Measurements from ENCODE around the gene BCL2. TPM values are rescaled to one million over a fixed set of nuclear protein-coding genes. Genes with fewer than 3 reads are reported as not detected.
A peak's percentile ranks its signal among the peaks of the same experiment; 100 is the strongest.

Gene BCL2
- total and polyA plus RNA-seq, 7 donors, result 2.8 to 25.7 (median 11.3) TPM

GRCh38 chr18:63148449-63149301, 170.9 kb downstream of the BCL2 start:
- H3K27ac ChIP-seq, result peak overlapping the region; percentile 17 to 57 (median 48)
- H3K36me3 ChIP-seq, result no peaks in the 10 kb centered on the region
- no peak overlapping the region for H3K4me3 ChIP-seq
- DNase-seq, result peak; percentile 79
- TF ChIP-seq POLR2AphosphoS5 (IDR thresholded peaks at IDR 0.05) (peak in 1 of 4 donors; percentile 12), CTCF (IDR thresholded peaks at IDR 0.05) (no peak)
- WGBS, 2 donors, result 70 to 85% methylated on average over 14 of the region's 14 CpGs
- intact Hi-C loops (cut with DNase I), result loop anchor here (5.0 kb wide), 2 partner anchors 39 to 89 kb away; no protein-coding TSS in a partner anchor
- no peaks in the 10 kb centered on the region for H3K9me3 ChIP-seq
- no peaks in the 10 kb centered on the region for H3K27me3 ChIP-seq
- H3K4me1 ChIP-seq, result peaks cover 0 to 26% (median 17%) of the 10 kb centered on the region in 4 donors

- peaks cover 0 to 33% (median 22%) of the 10 kb centered on the region in 4 donors for H3K4me1 ChIP-seq
- DNase-seq, result no peak
- no peak for TF ChIP-seq EP300 (IDR thresholded peaks at IDR 0.05)
- no peak for TF ChIP-seq POLR2AphosphoS5 (IDR thresholded peaks at IDR 0.05)
- TF ChIP-seq CTCF (IDR thresholded peaks at IDR 0.05), result no peak
- TF ChIP-seq POLR2A (IDR thresholded peaks at IDR 0.05), result no peak
- intact Hi-C loops (cut with DNase I), result loop anchor here (5.0 kb wide), 2 partner anchors 39 to 89 kb away; no protein-coding TSS in a partner anchor
- H3K27ac ChIP-seq, result peak overlapping the region in 2 of 4 donors; percentile 44 to 53
- H3K9me3 ChIP-seq, result no peaks in the 10 kb centered on the region
- no peaks in the 10 kb centered on the region for H3K27me3 ChIP-seq
- no peaks in the 10 kb centered on the region for H3K36me3 ChIP-seq
- no peak overlapping the region for H3K4me3 ChIP-seq
- WGBS, 2 donors, result 93 to 96% methylated on average over 6 of the region's 6 CpGs
These were observed 171.6 kb downstream of the BCL2 start for GRCh38 chr18:63147973-63148372.

GRCh38 chr18:63146828-63147409, 172.7 kb downstream of the BCL2 start:
- TF ChIP-seq CTCF (IDR thresholded peaks at IDR 0.05), result no peak
- TF ChIP-seq EP300 (IDR thresholded peaks at IDR 0.05), result no peak
- no peak for TF ChIP-seq POLR2A (IDR thresholded peaks at IDR 0.05)
- TF ChIP-seq POLR2AphosphoS5 (IDR thresholded peaks at IDR 0.05), result no peak

GRCh38 chr18:63145851-63146555, 173.6 kb downstream of the BCL2 start:
- no peaks in the 10 kb centered on the region for H3K9me3 ChIP-seq
- H3K36me3 ChIP-seq, result no peaks in the 10 kb centered on the region
- peak overlapping the region in 3 of 4 donors; percentile 11 to 47 (median 45) for H3K27ac ChIP-seq
- no peak for DNase-seq
- WGBS, 2 donors, result 83 to 93% methylated on average over 18 of the region's 18 CpGs
- no peak overlapping the region for H3K4me3 ChIP-seq
- no peaks in the 10 kb centered on the region for H3K27me3 ChIP-seq
- intact Hi-C loops (cut with DNase I), result loop anchor here (5.0 kb wide), 2 partner anchors 41 to 91 kb away; no protein-coding TSS in a partner anchor
- H3K4me1 ChIP-seq, result peaks cover 0 to 49% (median 39%) of the 10 kb centered on the region in 4 donors
- no peak for TF ChIP-seq POLR2AphosphoS5 (IDR thresholded peaks at IDR 0.05)
- TF ChIP-seq CTCF (IDR thresholded peaks at IDR 0.05), result no peak
- no peak for TF ChIP-seq EP300 (IDR thresholded peaks at IDR 0.05)
- TF ChIP-seq POLR2A (IDR thresholded peaks at IDR 0.05), result no peak

More at GRCh38 chr18:63146828-63147409, 172.7 kb downstream of the BCL2 start:
- no peaks in the 10 kb centered on the region for H3K27me3 ChIP-seq
- H3K9me3 ChIP-seq, result no peaks in the 10 kb centered on the region
- H3K4me1 ChIP-seq, result peaks cover 0 to 44% (median 33%) of the 10 kb centered on the region in 4 donors
- H3K36me3 ChIP-seq, result no peaks in the 10 kb centered on the region
- intact Hi-C loops (cut with DNase I), result loop anchor here (5.0 kb wide), 2 partner anchors 40 to 90 kb away; no protein-coding TSS in a partner anchor
- no peak for DNase-seq
- WGBS, 2 donors, result 92 to 95% methylated on average over 7 of the region's 7 CpGs
- H3K27ac ChIP-seq, result peak overlapping the region in 1 of 4 donors; percentile 47
- H3K4me3 ChIP-seq, result no peak overlapping the region

Measured in sigmoid colon (tissue), 7 donors.